HEK293 (cell line): ENCODE measurements around the gene UPP1.

Experiments used
- CTCF ChIA-PET: fragments of 350-600 bp; formaldehyde crosslinking; extraction: SDS; loops from one replicate; lab custom pipeline; 2021; ENCODE audit warnings: antibody characterized with exemption; lab: Yijun Ruan, JAX
- POLR2A ChIA-PET: fragments of 300-600 bp; formaldehyde crosslinking; extraction: SDS; loops from one replicate; lab custom pipeline; 2020; ENCODE audit warnings: antibody characterized with exemption, inconsistent platforms; lab: Yijun Ruan, JAX
- H3K27ac ChIP-seq: fragments of 200-500 bp; sonication (Bioruptor generic); 2 replicates; pipeline ENCODE4 v1.5.1; 2014; ENCODE audit warnings: low read depth, low read length, control low read depth, inconsistent platforms; ENCODE audit errors: extremely low read depth
- H3K36me3 ChIP-seq, 2 experiments: fragments of 200-500 bp in 1 of 2; sonication (Bioruptor generic) in 1 of 2; 1 replicate in 1 of 2; 2 replicates in 1 of 2; pipeline ENCODE4 v1.5.1; 2014 to 2017; ENCODE audit warnings: inconsistent platforms in 2 of 2, low read length in 2 of 2; ENCODE audit not compliant: control insufficient read depth in 2 of 2, insufficient read depth in 1 of 2
- H3K4me1 ChIP-seq: fragments of 200-500 bp; sonication (Bioruptor generic); 2 replicates; pipeline ENCODE4 v1.5.1; 2014; ENCODE audit warnings: mild to moderate bottlenecking, low read length, inconsistent platforms; ENCODE audit not compliant: control insufficient read depth, insufficient read depth
- H3K4me3 ChIP-seq: 2 replicates; pipeline ENCODE4 v1.5.1; 2011; ENCODE audit warnings: low read depth, mild to moderate bottlenecking, control low read depth, low read length, moderate library complexity
- H3K9me3 ChIP-seq: fragments of 200-500 bp; sonication (Bioruptor generic); 2 replicates; pipeline ENCODE4 v1.5.1; 2014; ENCODE audit warnings: low read depth, low read length, inconsistent platforms; ENCODE audit not compliant: control insufficient read depth, insufficient read depth
- ATF2 ChIP-seq: fragments of 450-650 bp; formaldehyde crosslinking; IDR thresholded peaks from 2 replicates; pipeline ENCODE4 v1.5.1; 2016; ENCODE audit warnings: missing biosample characterization, missing genetic modification characterization, low read depth
- GFI1B ChIP-seq: fragments of 450-650 bp; formaldehyde crosslinking; IDR thresholded peaks from 2 replicates; pipeline ENCODE4 v1.5.1; 2016; ENCODE audit warnings: missing biosample characterization, missing genetic modification characterization
- KLF8 ChIP-seq: fragments of 450-650 bp; formaldehyde crosslinking; IDR thresholded peaks from 2 replicates; pipeline ENCODE4 v1.5.1; 2016; ENCODE audit warnings: missing biosample characterization, missing genetic modification characterization
- MZF1 ChIP-seq: fragments of 450-650 bp; formaldehyde crosslinking; IDR thresholded peaks from 2 replicates; pipeline ENCODE4 v1.5.1; 2017; ENCODE audit warnings: missing biosample characterization, missing genetic modification characterization, borderline replicate concordance
- OVOL3 ChIP-seq: fragments of 450-650 bp; formaldehyde crosslinking; IDR thresholded peaks from 2 replicates; pipeline ENCODE4 v1.5.1; 2016; ENCODE audit warnings: missing biosample characterization, missing genetic modification characterization
- SP3 ChIP-seq: fragments of 450-650 bp; formaldehyde crosslinking; IDR thresholded peaks from 2 replicates; pipeline ENCODE4 v1.5.1; 2016; ENCODE audit warnings: missing biosample characterization, missing genetic modification characterization
- ZBTB1 ChIP-seq: fragments of 450-650 bp; formaldehyde crosslinking; IDR thresholded peaks from 2 replicates; pipeline ENCODE4 v1.5.1; 2016; ENCODE audit warnings: missing biosample characterization, missing genetic modification characterization
- ZIC2 ChIP-seq: fragments of 450-650 bp; formaldehyde crosslinking; IDR thresholded peaks from 2 replicates; pipeline ENCODE4 v1.5.1; 2016; ENCODE audit warnings: missing biosample characterization, missing genetic modification characterization
- ZNF157 ChIP-seq: fragments of 450-650 bp; formaldehyde crosslinking; IDR thresholded peaks from 2 replicates; pipeline ENCODE4 v1.5.1; 2016; ENCODE audit warnings: missing biosample characterization, missing genetic modification characterization
- ZNF16 ChIP-seq: fragments of 450-650 bp; formaldehyde crosslinking; IDR thresholded peaks from 2 replicates; pipeline ENCODE4 v1.5.1; 2016; ENCODE audit warnings: low read depth, missing biosample characterization, missing genetic modification characterization
- ZNF202 ChIP-seq: fragments of 450-650 bp; formaldehyde crosslinking; IDR thresholded peaks from 2 replicates; pipeline ENCODE4 v1.5.1; 2016; ENCODE audit warnings: missing biosample characterization, missing genetic modification characterization, borderline replicate concordance
- ZNF416 ChIP-seq: fragments of 450-650 bp; formaldehyde crosslinking; IDR thresholded peaks from 2 replicates; pipeline ENCODE4 v1.5.1; 2016; ENCODE audit warnings: missing biosample characterization, missing genetic modification characterization
- ZNF529 ChIP-seq: fragments of 450-650 bp; formaldehyde crosslinking; IDR thresholded peaks from 2 replicates; pipeline ENCODE4 v1.5.1; 2017; ENCODE audit warnings: missing genetic modification characterization, missing biosample characterization; ENCODE audit not compliant: insufficient replicate concordance
- ZSCAN16 ChIP-seq: fragments of 450-650 bp; formaldehyde crosslinking; IDR thresholded peaks from 2 replicates; pipeline ENCODE4 v1.5.1; 2016; ENCODE audit warnings: missing biosample characterization, missing genetic modification characterization
- TF ChIP-seq, protein P1 (sequence below): fragments of 450-650 bp; formaldehyde crosslinking; conservative IDR thresholded peaks from 2 replicates; pipeline ENCODE4 v1.5.1; 2016; ENCODE audit warnings: low read depth, missing biosample characterization, missing genetic modification characterization
- TF ChIP-seq, protein P2 (sequence below): fragments of 450-650 bp; formaldehyde crosslinking; IDR thresholded peaks from 2 replicates; pipeline ENCODE4 v1.5.1; 2016; ENCODE audit warnings: missing biosample characterization, missing genetic modification characterization
- TF ChIP-seq, protein P3 (sequence below): fragments of 450-650 bp; formaldehyde crosslinking; IDR thresholded peaks from 2 replicates; pipeline ENCODE4 v1.5.1; 2016; ENCODE audit warnings: missing biosample characterization, missing genetic modification characterization

Gene UPP1

GRCh38 chr7:48114115-48114514 is 25.1 kb downstream of the UPP1 start:
- Histone ChIP-seq H3K9me3 (no peaks in the 10 kb centered on the region), H3K27ac (no peak overlapping the region), H3K4me3 (no peak overlapping the region), H3K4me1 (no peaks in the 10 kb centered on the region), H3K36me3 (peaks cover 0 to 3% of the 10 kb centered on the region in 2 experiments; a peak in 1 of 3 replicates)
- POLR2A ChIA-PET: no interaction called here
- CTCF ChIA-PET: interaction anchor here (0.8 kb wide), 1 partner anchor 25 kb away, joined by 4 read pairs; no protein-coding TSS in a partner anchor
- TF ChIP-seq, protein P1, sequence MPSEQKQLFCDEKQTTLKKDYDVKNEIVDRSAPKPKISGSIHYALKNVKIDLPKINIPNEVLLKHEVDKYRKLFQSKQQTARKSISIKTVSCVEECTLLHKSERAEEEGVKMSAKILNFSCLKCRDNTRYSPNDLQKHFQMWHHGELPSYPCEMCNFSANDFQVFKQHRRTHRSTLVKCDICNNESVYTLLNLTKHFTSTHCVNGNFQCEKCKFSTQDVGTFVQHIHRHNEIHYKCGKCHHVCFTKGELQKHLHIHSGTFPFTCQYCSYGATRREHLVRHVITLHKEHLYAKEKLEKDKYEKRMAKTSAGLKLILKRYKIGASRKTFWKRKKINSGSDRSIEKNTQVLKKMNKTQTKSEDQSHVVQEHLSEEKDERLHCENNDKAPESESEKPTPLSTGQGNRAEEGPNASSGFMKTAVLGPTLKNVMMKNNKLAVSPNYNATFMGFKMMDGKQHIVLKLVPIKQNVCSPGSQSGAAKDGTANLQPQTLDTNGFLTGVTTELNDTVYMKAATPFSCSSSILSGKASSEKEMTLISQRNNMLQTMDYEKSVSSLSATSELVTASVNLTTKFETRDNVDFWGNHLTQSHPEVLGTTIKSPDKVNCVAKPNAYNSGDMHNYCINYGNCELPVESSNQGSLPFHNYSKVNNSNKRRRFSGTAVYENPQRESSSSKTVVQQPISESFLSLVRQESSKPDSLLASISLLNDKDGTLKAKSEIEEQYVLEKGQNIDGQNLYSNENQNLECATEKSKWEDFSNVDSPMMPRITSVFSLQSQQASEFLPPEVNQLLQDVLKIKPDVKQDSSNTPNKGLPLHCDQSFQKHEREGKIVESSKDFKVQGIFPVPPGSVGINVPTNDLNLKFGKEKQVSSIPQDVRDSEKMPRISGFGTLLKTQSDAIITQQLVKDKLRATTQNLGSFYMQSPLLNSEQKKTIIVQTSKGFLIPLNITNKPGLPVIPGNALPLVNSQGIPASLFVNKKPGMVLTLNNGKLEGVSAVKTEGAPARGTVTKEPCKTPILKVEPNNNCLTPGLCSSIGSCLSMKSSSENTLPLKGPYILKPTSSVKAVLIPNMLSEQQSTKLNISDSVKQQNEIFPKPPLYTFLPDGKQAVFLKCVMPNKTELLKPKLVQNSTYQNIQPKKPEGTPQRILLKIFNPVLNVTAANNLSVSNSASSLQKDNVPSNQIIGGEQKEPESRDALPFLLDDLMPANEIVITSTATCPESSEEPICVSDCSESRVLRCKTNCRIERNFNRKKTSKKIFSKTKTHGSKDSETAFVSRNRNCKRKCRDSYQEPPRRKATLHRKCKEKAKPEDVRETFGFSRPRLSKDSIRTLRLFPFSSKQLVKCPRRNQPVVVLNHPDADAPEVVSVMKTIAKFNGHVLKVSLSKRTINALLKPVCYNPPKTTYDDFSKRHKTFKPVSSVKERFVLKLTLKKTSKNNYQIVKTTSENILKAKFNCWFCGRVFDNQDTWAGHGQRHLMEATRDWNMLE (tag by site-specific recombination): no peak
- TF ChIP-seq ZBTB1 (tag by site-specific recombination) (no peak), ZIC2 (peak; percentile 82)
- TF ChIP-seq, protein P2, sequence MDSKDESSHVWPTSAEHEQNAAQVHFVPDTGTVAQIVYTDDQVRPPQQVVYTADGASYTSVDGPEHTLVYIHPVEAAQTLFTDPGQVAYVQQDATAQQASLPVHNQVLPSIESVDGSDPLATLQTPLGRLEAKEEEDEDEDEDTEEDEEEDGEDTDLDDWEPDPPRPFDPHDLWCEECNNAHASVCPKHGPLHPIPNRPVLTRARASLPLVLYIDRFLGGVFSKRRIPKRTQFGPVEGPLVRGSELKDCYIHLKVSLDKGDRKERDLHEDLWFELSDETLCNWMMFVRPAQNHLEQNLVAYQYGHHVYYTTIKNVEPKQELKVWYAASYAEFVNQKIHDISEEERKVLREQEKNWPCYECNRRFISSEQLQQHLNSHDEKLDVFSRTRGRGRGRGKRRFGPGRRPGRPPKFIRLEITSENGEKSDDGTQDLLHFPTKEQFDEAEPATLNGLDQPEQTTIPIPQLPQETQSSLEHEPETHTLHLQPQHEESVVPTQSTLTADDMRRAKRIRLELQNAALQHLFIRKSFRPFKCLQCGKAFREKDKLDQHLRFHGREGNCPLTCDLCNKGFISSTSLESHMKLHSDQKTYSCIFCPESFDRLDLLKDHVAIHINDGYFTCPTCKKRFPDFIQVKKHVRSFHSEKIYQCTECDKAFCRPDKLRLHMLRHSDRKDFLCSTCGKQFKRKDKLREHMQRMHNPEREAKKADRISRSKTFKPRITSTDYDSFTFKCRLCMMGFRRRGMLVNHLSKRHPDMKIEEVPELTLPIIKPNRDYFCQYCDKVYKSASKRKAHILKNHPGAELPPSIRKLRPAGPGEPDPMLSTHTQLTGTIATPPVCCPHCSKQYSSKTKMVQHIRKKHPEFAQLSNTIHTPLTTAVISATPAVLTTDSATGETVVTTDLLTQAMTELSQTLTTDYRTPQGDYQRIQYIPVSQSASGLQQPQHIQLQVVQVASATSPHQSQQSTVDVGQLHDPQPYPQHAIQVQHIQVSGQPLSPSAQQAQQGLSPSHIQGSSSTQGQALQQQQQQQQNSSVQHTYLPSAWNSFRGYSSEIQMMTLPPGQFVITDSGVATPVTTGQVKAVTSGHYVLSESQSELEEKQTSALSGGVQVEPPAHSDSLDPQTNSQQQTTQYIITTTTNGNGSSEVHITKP (tag by site-specific recombination): no peak

DNA sequence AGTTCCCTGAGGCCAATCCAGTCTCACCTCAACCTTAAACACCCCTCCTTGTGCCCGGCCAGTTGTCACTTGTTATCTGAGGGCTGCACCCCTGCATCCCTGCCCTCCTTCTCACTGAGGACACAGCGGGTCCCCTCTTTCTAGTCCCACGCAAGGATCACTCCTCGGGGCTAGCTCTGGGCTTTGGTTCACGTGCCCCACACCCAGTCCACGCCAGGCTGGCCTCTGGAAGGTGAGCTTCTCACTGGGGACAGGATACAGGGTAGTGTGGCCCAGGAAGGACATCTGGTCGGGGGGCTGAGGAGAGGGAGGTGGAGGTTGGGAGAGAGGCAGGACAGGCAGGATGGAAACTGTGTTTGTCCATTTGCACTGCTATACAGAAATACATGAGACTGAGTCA is 25.5 kb downstream of the UPP1 start:
- Histone ChIP-seq H3K9me3 (no peaks in the 10 kb centered on the region), H3K27ac (no peak overlapping the region), H3K4me3 (no peak overlapping the region), H3K4me1 (no peaks in the 10 kb centered on the region), H3K36me3 (no peaks in the 10 kb centered on the region)
- POLR2A ChIA-PET: no interaction called here
- CTCF ChIA-PET: interaction anchor here (0.8 kb wide), 1 partner anchor 24 kb away, joined by 4 read pairs; no protein-coding TSS in a partner anchor
- no peak for TF ChIP-seq ZNF157 (tag by site-specific recombination)
- TF ChIP-seq ZNF16 (tag by site-specific recombination): no peak
- TF ChIP-seq SP3 (tag by site-specific recombination): no peak
- TF ChIP-seq GFI1B (tag by site-specific recombination): no peak
- TF ChIP-seq KLF8 (tag by site-specific recombination): no peak
- no peak for TF ChIP-seq ZNF202 (tag by site-specific recombination)
- TF ChIP-seq, protein P3, sequence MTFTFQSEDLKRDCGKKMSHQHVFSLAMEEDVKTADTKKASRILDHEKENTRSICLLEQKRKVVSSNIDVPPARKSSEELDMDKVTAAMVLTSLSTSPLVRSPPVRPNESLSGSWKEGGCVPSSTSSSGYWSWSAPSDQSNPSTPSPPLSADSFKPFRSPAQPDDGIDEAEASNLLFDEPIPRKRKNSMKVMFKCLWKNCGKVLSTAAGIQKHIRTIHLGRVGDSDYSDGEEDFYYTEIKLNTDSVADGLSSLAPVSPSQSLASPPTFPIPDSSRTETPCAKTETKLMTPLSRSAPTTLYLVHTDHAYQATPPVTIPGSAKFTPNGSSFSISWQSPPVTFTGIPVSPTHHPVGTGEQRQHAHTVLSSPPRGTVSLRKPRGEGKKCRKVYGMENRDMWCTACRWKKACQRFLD (tag by site-specific recombination): no peak
- TF ChIP-seq ATF2 (tag by site-specific recombination): no peak
- no peak for TF ChIP-seq ZNF529 (tag by site-specific recombination)
- no peak for TF ChIP-seq ZNF416 (tag by site-specific recombination)
- TF ChIP-seq ZSCAN16 (tag by site-specific recombination): no peak
- TF ChIP-seq MZF1 (tag by site-specific recombination): no peak
- TF ChIP-seq OVOL3 (tag by site-specific recombination): no peak
